MM.1S (cell line): ENCODE results near the gene RFC5.

Experiments
- CTCF ChIP-seq: fragments of 300-600 bp; sonication (generic); IDR thresholded peaks from 2 replicates; pipeline ENCODE4 v1.5.1; 2016; ENCODE audit warnings: antibody characterized with exemption, low read length, mixed read lengths
- EZH2 ChIP-seq: fragments of 300-600 bp; sonication (generic); optimal IDR thresholded peaks from 2 replicates; pipeline ENCODE3; 2017; ENCODE audit warnings: low read depth, mild to moderate bottlenecking, antibody characterized with exemption, low read length, mixed read lengths

- TF ChIP-seq CTCF: no peak
- no peak for TF ChIP-seq EZH2
Measured at GRCh38 chr12:117967043-117967442, 49.5 kb upstream of the RFC5 start.
